ENCODE measurements around the gene SYDE1.

The SYDE1 gene

DNA sequence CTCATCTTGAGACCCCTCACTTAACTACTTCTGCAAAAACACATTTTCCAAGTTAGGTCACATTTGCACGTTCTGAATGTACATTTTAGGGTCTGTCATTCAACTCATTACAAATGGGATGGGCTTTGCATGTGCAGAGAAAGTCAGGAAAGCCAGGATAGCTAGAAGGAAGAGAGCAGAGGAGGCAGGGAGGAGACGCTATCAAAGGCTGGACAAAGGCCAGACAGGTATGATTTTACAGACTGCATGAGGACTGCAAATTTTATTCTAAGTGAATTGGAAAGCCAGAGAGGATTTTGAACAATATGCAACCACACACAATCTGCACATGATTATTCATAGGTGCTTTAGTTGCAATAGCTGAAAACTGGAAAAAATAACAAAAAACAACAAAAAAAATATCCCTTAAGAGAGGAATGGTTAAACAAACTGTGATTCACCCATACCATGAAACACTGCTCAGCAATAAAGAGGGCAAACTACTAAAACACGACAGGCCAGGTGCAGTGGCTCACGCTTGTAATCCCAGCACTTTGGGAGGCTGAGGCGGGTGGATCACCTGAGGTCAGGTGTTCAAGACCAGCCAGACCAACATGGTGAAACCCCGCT lies 21.1 kb downstream of the SYDE1 start:
- no peaks in the 10 kb centered on the region for H3K4me1 ChIP-seq
- no peaks in the 10 kb centered on the region for H3K27me3 ChIP-seq
- no peak overlapping the region for H3K4me3 ChIP-seq (ENCODE audit: low read depth, low read length)
- 0 out of 2 replicates have a peak, but pooled peaks cover 2% of the 10 kb centered on the region for H3K36me3 ChIP-seq
- DNase-seq, result no peak
- TF ChIP-seq, protein P1, sequence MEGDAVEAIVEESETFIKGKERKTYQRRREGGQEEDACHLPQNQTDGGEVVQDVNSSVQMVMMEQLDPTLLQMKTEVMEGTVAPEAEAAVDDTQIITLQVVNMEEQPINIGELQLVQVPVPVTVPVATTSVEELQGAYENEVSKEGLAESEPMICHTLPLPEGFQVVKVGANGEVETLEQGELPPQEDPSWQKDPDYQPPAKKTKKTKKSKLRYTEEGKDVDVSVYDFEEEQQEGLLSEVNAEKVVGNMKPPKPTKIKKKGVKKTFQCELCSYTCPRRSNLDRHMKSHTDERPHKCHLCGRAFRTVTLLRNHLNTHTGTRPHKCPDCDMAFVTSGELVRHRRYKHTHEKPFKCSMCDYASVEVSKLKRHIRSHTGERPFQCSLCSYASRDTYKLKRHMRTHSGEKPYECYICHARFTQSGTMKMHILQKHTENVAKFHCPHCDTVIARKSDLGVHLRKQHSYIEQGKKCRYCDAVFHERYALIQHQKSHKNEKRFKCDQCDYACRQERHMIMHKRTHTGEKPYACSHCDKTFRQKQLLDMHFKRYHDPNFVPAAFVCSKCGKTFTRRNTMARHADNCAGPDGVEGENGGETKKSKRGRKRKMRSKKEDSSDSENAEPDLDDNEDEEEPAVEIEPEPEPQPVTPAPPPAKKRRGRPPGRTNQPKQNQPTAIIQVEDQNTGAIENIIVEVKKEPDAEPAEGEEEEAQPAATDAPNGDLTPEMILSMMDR (IDR thresholded peaks at IDR 0.05; ENCODE audit: low read depth, low read length), result no peak
- no peaks in the 10 kb centered on the region for H3K9me3 ChIP-seq

DNA sequence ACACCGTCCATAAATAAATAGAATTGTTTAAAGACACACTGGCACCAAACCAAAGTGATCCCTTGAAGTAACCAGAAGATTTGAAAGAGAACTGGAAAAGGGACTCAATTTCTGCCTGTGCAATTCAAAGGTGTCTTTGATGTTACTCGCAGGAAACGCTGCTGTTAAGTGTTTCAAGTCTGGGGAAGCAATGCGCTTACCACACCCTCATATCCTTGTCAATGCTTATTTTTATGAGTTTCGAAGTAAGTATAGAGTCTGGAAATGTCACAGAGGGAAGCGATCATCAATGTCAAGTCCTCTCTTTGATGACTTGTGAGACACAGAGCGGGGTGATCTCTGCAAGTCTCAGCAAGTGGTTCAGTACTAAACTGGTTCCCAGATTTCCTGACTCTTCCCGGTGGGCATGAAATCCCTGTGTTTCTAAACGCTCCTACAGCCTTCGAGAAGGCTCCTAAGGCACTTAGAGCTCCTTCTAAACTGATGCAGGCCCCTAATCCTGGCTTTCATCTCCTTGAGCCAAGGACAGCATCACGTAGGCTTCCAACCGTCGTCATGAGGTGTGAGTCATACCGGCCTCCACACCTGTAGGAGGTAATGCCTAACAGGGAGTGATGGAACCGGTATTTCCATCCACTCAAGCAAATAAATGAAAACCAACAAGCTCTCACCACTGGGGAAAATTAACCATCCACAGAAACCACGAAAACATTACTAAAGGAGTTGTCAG lies 22.8 kb downstream of the SYDE1 start:
- TF ChIP-seq, protein P1 (IDR thresholded peaks at IDR 0.05; ENCODE audit: low read depth, low read length), result no peak
- no peaks in the 10 kb centered on the region for H3K4me1 ChIP-seq
- H3K36me3 ChIP-seq, result no peaks in the 10 kb centered on the region
- DNase-seq, result no peak
- no peaks in the 10 kb centered on the region for H3K27me3 ChIP-seq
- H3K9me3 ChIP-seq, result no peaks in the 10 kb centered on the region
- no peak overlapping the region for H3K4me3 ChIP-seq (ENCODE audit: low read depth, low read length)

- no peaks in the 10 kb centered on the region for H3K4me1 ChIP-seq
- DNase-seq, result no peak
- TF ChIP-seq, protein P1 (IDR thresholded peaks at IDR 0.05; ENCODE audit: low read depth, low read length), result no peak
Measured at GRCh38 chr19:15136234-15136954, 29.2 kb downstream of the SYDE1 start.

DNA sequence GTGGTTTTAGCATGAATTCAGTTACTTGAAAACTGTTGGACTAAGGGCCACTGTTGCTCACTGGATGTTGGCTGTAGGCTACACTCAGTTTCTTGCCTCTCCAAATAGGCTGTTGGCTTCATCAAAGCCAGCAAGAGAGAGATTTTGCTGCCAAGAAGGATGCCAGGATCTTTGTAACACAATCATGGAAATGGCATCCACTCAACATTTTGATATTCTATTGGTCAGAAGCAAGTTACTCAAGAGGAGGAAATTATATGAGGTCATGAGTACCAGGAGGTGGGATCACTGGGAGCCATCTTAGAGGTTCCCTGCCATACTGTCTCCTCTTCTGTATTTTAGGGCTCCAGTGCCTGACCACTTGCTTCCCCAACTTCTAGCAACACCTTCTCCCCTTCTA lies 30.6 kb downstream of the SYDE1 start:
- Histone ChIP-seq H3K27me3 (no peaks in the 10 kb centered on the region; the same call in none of the 2 replicates), H3K4me1 (no peaks in the 10 kb centered on the region), H3K4me3 (ENCODE audit: low read depth, low read length) (no peak overlapping the region), H3K36me3 (no peaks in the 10 kb centered on the region), H3K9me3 (no peaks in the 10 kb centered on the region)
- TF ChIP-seq, protein P1 (IDR thresholded peaks at IDR 0.05; ENCODE audit: low read depth, low read length), result no peak
- DNase-seq, result no peak

More at GRCh38 chr19:15136234-15136954, 29.2 kb downstream of the SYDE1 start:
- Histone ChIP-seq H3K9me3 (no peaks in the 10 kb centered on the region), H3K36me3 (no peaks in the 10 kb centered on the region), H3K4me3 (ENCODE audit: low read depth, low read length) (no peak overlapping the region), H3K27me3 (no peaks in the 10 kb centered on the region)

- Histone ChIP-seq H3K9me3 (no peaks in the 10 kb centered on the region), H3K4me3 (ENCODE audit: low read depth, low read length) (no peak overlapping the region), H3K27me3 (no peaks in the 10 kb centered on the region; the same call in none of the 2 replicates), H3K36me3 (no peaks in the 10 kb centered on the region), H3K4me1 (no peaks in the 10 kb centered on the region)
- TF ChIP-seq, protein P1 (IDR thresholded peaks at IDR 0.05; ENCODE audit: low read depth, low read length), result no peak
- DNase-seq, result no peak
Measured at GRCh38 chr19:15138427-15138826, 31.2 kb downstream of the SYDE1 start.
